NT2/D1 (cell line): Measurements from ENCODE around the gene SOX6.

Experiments used
- YY1 ChIP-seq: IDR thresholded peaks from 2 replicates; pipeline ENCODE4 v1.6.1; 2011; ENCODE audit not compliant: insufficient read length, insufficient read depth
- ZNF274 ChIP-seq: IDR thresholded peaks from 2 replicates; pipeline ENCODE4 v1.6.1; 2011; ENCODE audit warnings: mild to moderate bottlenecking, low read depth, low read length

- TF ChIP-seq YY1 (no peak), ZNF274 (no peak)
Measured at GRCh38 chr11:16271258-16271657, 85.1 kb downstream of the SOX6 start.
